Ishikawa (cell line): ENCODE results near the gene KRTAP4-9.
A peak's percentile ranks its signal among the peaks of the same experiment; 100 is the strongest.

ENCODE experiments used
- CEBPB ChIP-seq: IDR thresholded peaks from 2 replicates; pipeline ENCODE4 v1.6.1; 2012
- CREB1 ChIP-seq: IDR thresholded peaks from 2 replicates; pipeline ENCODE4 v1.6.1; 2012; ENCODE audit warnings: low read depth
- EGR1 ChIP-seq: IDR thresholded peaks from 2 replicates; pipeline ENCODE4 v1.6.1; 2012
- EP300 ChIP-seq: IDR thresholded peaks from 2 replicates; pipeline ENCODE4 v1.6.1; 2012; ENCODE audit warnings: borderline replicate concordance
- FOXM1 ChIP-seq: IDR thresholded peaks from 2 replicates; pipeline ENCODE4 v1.6.1; 2012; ENCODE audit warnings: low read depth, borderline replicate concordance
- MAX ChIP-seq: IDR thresholded peaks from 2 replicates; pipeline ENCODE4 v1.6.1; 2012
- NFIC ChIP-seq: IDR thresholded peaks from 2 replicates; pipeline ENCODE4 v1.6.1; 2012
- RAD21 ChIP-seq: IDR thresholded peaks from 2 replicates; pipeline ENCODE4 v1.6.1; 2012; ENCODE audit warnings: low read depth
- REST ChIP-seq: IDR thresholded peaks from 2 replicates; pipeline ENCODE4 v1.6.1; 2012; ENCODE audit warnings: low read depth, mild to moderate bottlenecking
- TAF1 ChIP-seq: IDR thresholded peaks from 2 replicates; pipeline ENCODE4 v1.6.1; 2012; ENCODE audit warnings: low read depth, mild to moderate bottlenecking
- TCF12 ChIP-seq: IDR thresholded peaks from 2 replicates; pipeline ENCODE4 v1.6.1; 2012; ENCODE audit warnings: low read depth
- TEAD4 ChIP-seq: IDR thresholded peaks from 2 replicates; pipeline ENCODE4 v1.6.1; 2012
- USF1 ChIP-seq: IDR thresholded peaks from 2 replicates; pipeline ENCODE4 v1.6.1; 2012
- YY1 ChIP-seq: IDR thresholded peaks from 2 replicates; pipeline ENCODE4 v1.6.1; 2012; ENCODE audit warnings: low read depth
- ZBTB7A ChIP-seq: IDR thresholded peaks from 2 replicates; pipeline ENCODE4 v1.6.1; 2012; ENCODE audit warnings: low read depth

KRTAP4-9 gene

GRCh38 chr17:41105347-41105746, at the start of gene KRTAP4-9:
KRTAP4-9 (plus strand) TSS chr17:41105389; CDS start chr17:41105389, 0 bp downstream.
- TF ChIP-seq REST, result 0 out of 2 replicates have a peak, but pooled peaks have one; percentile 15

- no peak for TF ChIP-seq TAF1
These were observed 47.6 kb upstream of the KRTAP4-9 start for GRCh38 chr17:41057547-41057946.

GRCh38 chr17:41058741-41059140, 46.4 kb upstream of the KRTAP4-9 start:
- no peak for TF ChIP-seq RAD21
- TF ChIP-seq ZBTB7A, result no peak
- TF ChIP-seq EGR1, result no peak
- no peak for TF ChIP-seq NFIC
- TF ChIP-seq TAF1, result no peak
- no peak for TF ChIP-seq USF1
- TF ChIP-seq MAX, result no peak
- no peak for TF ChIP-seq TEAD4
- no peak for TF ChIP-seq EP300
- no peak for TF ChIP-seq FOXM1
- TF ChIP-seq REST, result no peak
- TF ChIP-seq CREB1, result no peak
- TF ChIP-seq TCF12, result no peak
- TF ChIP-seq YY1, result no peak
- TF ChIP-seq CEBPB, result no peak

GRCh38 chr17:41059276-41060051, 45.7 kb upstream of the KRTAP4-9 start:
- TF ChIP-seq TCF12, result 0 out of 2 replicates have a peak, but pooled peaks have one; percentile 11
- peak; percentile 55; the same call in 1 of the 2 replicates for TF ChIP-seq TEAD4

GRCh38 chr17:41060052-41060604, 45.1 kb upstream of the KRTAP4-9 start, which contains the start of gene KRTAP2-3:
KRTAP2-3 (minus strand) TSS chr17:41060114; CDS start chr17:41060050, 64 bp downstream.
- TF ChIP-seq USF1, result no peak
- no peak for TF ChIP-seq CEBPB
- peak; percentile 46; the same call in 1 of the 2 replicates for TF ChIP-seq YY1
- no peak for TF ChIP-seq RAD21
- TF ChIP-seq REST, result no peak
- no peak for TF ChIP-seq TAF1
- TF ChIP-seq EP300, result peak; percentile 76
- TF ChIP-seq CREB1, result no peak
- no peak for TF ChIP-seq EGR1
- TF ChIP-seq TCF12, result peak; percentile 54; the same call in 1 of the 2 replicates
- TF ChIP-seq NFIC, result peak; percentile 60
- peak; percentile 67 for TF ChIP-seq MAX
- TF ChIP-seq TEAD4, result peak; percentile 92
- no peak for TF ChIP-seq ZBTB7A
- peak; percentile 42; the same call in 1 of the 2 replicates for TF ChIP-seq FOXM1
